Measurements from ENCODE around the gene PTK6. TPM values are rescaled to one million over a fixed set of nuclear protein-coding genes. Genes with fewer than 3 reads are reported as not detected.

PTK6 gene
- total RNA-seq, 2 experiments from 2014 or later: 0.19 to 0.22 TPM

- no peak for TF ChIP-seq CTCF (IDR thresholded peaks at IDR 0.05)
- Histone ChIP-seq H3K36me3 (ENCODE audit: insufficient read depth, low read length) (no peaks in the 10 kb centered on the region), H3K4me1 (ENCODE audit: insufficient read depth, low read length) (peaks cover 6% of the 10 kb centered on the region), H3K27me3 (ENCODE audit: control insufficient read depth in 1 of 2, insufficient read depth in 2 of 2, low read length in 2 of 2) (peaks cover 20 to 30% of the 10 kb centered on the region in 2 experiments), H3K4me3 (ENCODE audit: low read length) (no peak overlapping the region), H3K9me3 (ENCODE audit: control insufficient read depth in 1 of 2, insufficient read depth in 1 of 2, low read length in 2 of 2) (peaks cover 0 to 22% of the 10 kb centered on the region in 2 experiments), H3K27ac (ENCODE audit: low read depth in 1 of 2, low read length in 2 of 2) (no peak overlapping the region)
- no peak overlapping the region for H3K27ac Mint-ChIP-seq
- ChIA-PET CTCF (no interaction called here), POLR2A (no interaction called here)
- no peaks in the 10 kb centered on the region for H3K36me3 Mint-ChIP-seq (ENCODE audit: low read depth)
- H3K4me1 Mint-ChIP-seq (ENCODE audit: low read depth): no peaks in the 10 kb centered on the region
- no peaks in the 10 kb centered on the region for H3K9me3 Mint-ChIP-seq
- intact Hi-C loops (cut with DNase I, micrococcal nuclease): no loop called here
- ATAC-seq (ENCODE audit: poor library complexity): no peak
- no peak for DNase-seq
- peaks cover 26% of the 10 kb centered on the region for H3K27me3 Mint-ChIP-seq
- no peak overlapping the region for H3K4me3 Mint-ChIP-seq
These were observed 46.1 kb downstream of the PTK6 start for GRCh38 chr20:63491078-63491477.

GRCh38 chr20:63490416-63490815, 46.8 kb downstream of the PTK6 start:
- H3K4me3 Mint-ChIP-seq: no peak overlapping the region
- Histone ChIP-seq H3K36me3 (ENCODE audit: insufficient read depth, low read length) (no peaks in the 10 kb centered on the region), H3K4me1 (ENCODE audit: insufficient read depth, low read length) (no peaks in the 10 kb centered on the region), H3K27ac (ENCODE audit: low read depth in 1 of 2, low read length in 2 of 2) (no peak overlapping the region), H3K4me3 (ENCODE audit: low read length) (no peak overlapping the region), H3K9me3 (ENCODE audit: control insufficient read depth in 1 of 2, insufficient read depth in 1 of 2, low read length in 2 of 2) (peaks cover 0 to 26% of the 10 kb centered on the region in 2 experiments), H3K27me3 (ENCODE audit: control insufficient read depth in 1 of 2, insufficient read depth in 2 of 2, low read length in 2 of 2) (peaks cover 20 to 30% of the 10 kb centered on the region in 2 experiments)
- no peaks in the 10 kb centered on the region for H3K4me1 Mint-ChIP-seq (ENCODE audit: low read depth)
- H3K27ac Mint-ChIP-seq: no peak overlapping the region
- DNase-seq (no peak), ATAC-seq (ENCODE audit: poor library complexity) (no peak)
- H3K36me3 Mint-ChIP-seq (ENCODE audit: low read depth): no peaks in the 10 kb centered on the region
- H3K9me3 Mint-ChIP-seq: no peaks in the 10 kb centered on the region
- TF ChIP-seq CTCF (IDR thresholded peaks at IDR 0.05): no peak
- CTCF ChIA-PET: no interaction called here
- POLR2A ChIA-PET: no interaction called here
- peaks cover 29% of the 10 kb centered on the region for H3K27me3 Mint-ChIP-seq
- intact Hi-C loops (cut with DNase I, micrococcal nuclease): no loop called here

- DNase-seq: no peak
These were observed 48.6 kb downstream of the PTK6 start for GRCh38 chr20:63488315-63489251.

More at GRCh38 chr20:63488315-63489251, 48.6 kb downstream of the PTK6 start:
- H3K9me3 ChIP-seq (ENCODE audit: control insufficient read depth in 1 of 2, insufficient read depth in 1 of 2, low read length in 2 of 2): peaks cover 0 to 26% of the 10 kb centered on the region in 2 experiments
- H3K4me1 Mint-ChIP-seq (ENCODE audit: low read depth): no peaks in the 10 kb centered on the region
- peaks cover 33% of the 10 kb centered on the region for H3K27me3 Mint-ChIP-seq
- H3K36me3 Mint-ChIP-seq (ENCODE audit: low read depth): no peaks in the 10 kb centered on the region
- no peak for TF ChIP-seq CTCF (IDR thresholded peaks at IDR 0.05)
- ChIA-PET POLR2A (no interaction called here), CTCF (no interaction called here)
- no peak overlapping the region for H3K27ac ChIP-seq (ENCODE audit: low read depth in 1 of 2, low read length in 2 of 2)
- H3K4me1 ChIP-seq (ENCODE audit: insufficient read depth, low read length): no peaks in the 10 kb centered on the region
- intact Hi-C loops (cut with DNase I, micrococcal nuclease): no loop called here
- no peaks in the 10 kb centered on the region for H3K9me3 Mint-ChIP-seq
- no peaks in the 10 kb centered on the region for H3K36me3 ChIP-seq (ENCODE audit: insufficient read depth, low read length)
- no peak overlapping the region for H3K27ac Mint-ChIP-seq
- no peak overlapping the region for H3K4me3 ChIP-seq (ENCODE audit: low read length)
- ATAC-seq (ENCODE audit: poor library complexity): no peak
- peaks cover 22 to 30% of the 10 kb centered on the region in 2 experiments for H3K27me3 ChIP-seq (ENCODE audit: control insufficient read depth in 1 of 2, insufficient read depth in 2 of 2, low read length in 2 of 2)
- no peak overlapping the region for H3K4me3 Mint-ChIP-seq

Measured in CD4-positive, alpha-beta T cell (primary cell).